Measurements from ENCODE around the gene DERL2. TPM values are rescaled to one million over a fixed set of nuclear protein-coding genes. Genes with fewer than 3 reads are reported as not detected.

Gene DERL2
- polyA plus RNA-seq, 4 donors, result 57.5 to 69.7 (median 61.2) TPM

- Histone ChIP-seq H3K4me3 (ENCODE audit: low read depth in 1 of 3, low read length in 3 of 3) (no peak overlapping the region), H3K27ac (ENCODE audit: low read depth in 1 of 3, low read length in 2 of 3) (no peak overlapping the region), H3K36me3 (ENCODE audit: control insufficient read depth in 3 of 3, insufficient read depth in 2 of 3, low read depth in 1 of 3, low read length in 3 of 3) (no peaks in the 10 kb centered on the region), H3K27me3 (ENCODE audit: control insufficient read depth in 3 of 3, insufficient read depth in 3 of 3, low read length in 3 of 3) (no peaks in the 10 kb centered on the region), H3K9me3 (ENCODE audit: control insufficient read depth in 2 of 2, insufficient read depth in 1 of 2, low read depth in 1 of 2, low read length in 1 of 2) (no peaks in the 10 kb centered on the region), H3K4me1 (ENCODE audit: control insufficient read depth in 3 of 3, insufficient read depth in 2 of 3, low read depth in 1 of 3, low read length in 2 of 3) (no peaks in the 10 kb centered on the region)
- WGBS, 3 donors, result 77 to 88% (median 80%) methylated on average over 9 of the region's 9 CpGs
- DNase-seq, result no peak
- no peak for FAIRE-seq
These were observed 41.7 kb upstream of the DERL2 start for GRCh38 chr17:5527601-5528250.

- no peaks in the 10 kb centered on the region for H3K36me3 ChIP-seq (ENCODE audit: control insufficient read depth in 3 of 3, insufficient read depth in 2 of 3, low read depth in 1 of 3, low read length in 3 of 3)
- no peak for FAIRE-seq
These were observed 41.0 kb upstream of the DERL2 start for GRCh38 chr17:5526821-5527598.

DNA sequence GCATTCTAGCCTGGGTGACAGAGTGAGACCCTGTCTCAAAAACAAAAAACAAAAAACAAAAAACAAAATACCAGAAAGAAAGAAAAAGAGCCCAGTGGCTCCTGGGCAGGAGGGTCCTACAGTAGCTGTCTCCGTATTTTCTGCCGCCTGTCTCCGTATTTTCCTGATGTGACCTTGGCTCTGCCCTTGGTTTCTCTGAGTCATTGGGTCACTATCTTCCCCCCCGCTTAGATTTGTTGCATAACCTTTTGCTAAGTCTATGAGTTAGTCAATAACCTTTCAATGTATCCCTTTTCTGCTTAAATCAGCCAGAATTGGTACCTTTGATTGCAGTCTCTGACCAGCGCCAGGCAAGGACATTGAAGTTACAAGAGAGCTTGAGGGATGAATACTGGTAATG lies 37.3 kb upstream of the DERL2 start:
- no peaks in the 10 kb centered on the region for H3K4me1 ChIP-seq (ENCODE audit: control insufficient read depth in 3 of 3, insufficient read depth in 2 of 3, low read depth in 1 of 3, low read length in 2 of 3)
- 81 to 92% (median 81%) methylated on average over 5 of the region's 5 CpGs for WGBS, 3 donors
- no peak for FAIRE-seq
- DNase-seq, result no peak
- no peaks in the 10 kb centered on the region for H3K27me3 ChIP-seq (ENCODE audit: control insufficient read depth in 3 of 3, insufficient read depth in 3 of 3, low read length in 3 of 3)
- no peak overlapping the region for H3K4me3 ChIP-seq (ENCODE audit: low read depth in 1 of 3, low read length in 3 of 3)
- no peak overlapping the region for H3K27ac ChIP-seq (ENCODE audit: low read depth in 1 of 3, low read length in 2 of 3)
- H3K36me3 ChIP-seq (ENCODE audit: control insufficient read depth in 3 of 3, insufficient read depth in 2 of 3, low read depth in 1 of 3, low read length in 3 of 3), result no peaks in the 10 kb centered on the region
- H3K9me3 ChIP-seq (ENCODE audit: control insufficient read depth in 2 of 2, insufficient read depth in 1 of 2, low read depth in 1 of 2, low read length in 1 of 2), result no peaks in the 10 kb centered on the region

More at GRCh38 chr17:5526821-5527598, 41.0 kb upstream of the DERL2 start:
- no peaks in the 10 kb centered on the region for H3K9me3 ChIP-seq (ENCODE audit: control insufficient read depth in 2 of 2, insufficient read depth in 1 of 2, low read depth in 1 of 2, low read length in 1 of 2)
- no peak overlapping the region for H3K4me3 ChIP-seq (ENCODE audit: low read depth in 1 of 3, low read length in 3 of 3)
- H3K27ac ChIP-seq (ENCODE audit: low read depth in 1 of 3, low read length in 2 of 3), result peak overlapping the region in 2 of 3 donors; percentile 9 to 38
- WGBS, 3 donors, result 56 to 60% (median 59%) methylated on average over 14 of the region's 14 CpGs
- no peaks in the 10 kb centered on the region for H3K27me3 ChIP-seq (ENCODE audit: control insufficient read depth in 3 of 3, insufficient read depth in 3 of 3, low read length in 3 of 3)
- DNase-seq, result peak in 1 of 2 donors; percentile 47
- H3K4me1 ChIP-seq (ENCODE audit: control insufficient read depth in 3 of 3, insufficient read depth in 2 of 3, low read depth in 1 of 3, low read length in 2 of 3), result no peaks in the 10 kb centered on the region

- Histone ChIP-seq H3K4me1 (ENCODE audit: control insufficient read depth in 3 of 3, insufficient read depth in 2 of 3, low read depth in 1 of 3, low read length in 2 of 3) (no peaks in the 10 kb centered on the region), H3K9me3 (ENCODE audit: control insufficient read depth in 2 of 2, insufficient read depth in 1 of 2, low read depth in 1 of 2, low read length in 1 of 2) (no peaks in the 10 kb centered on the region), H3K36me3 (ENCODE audit: control insufficient read depth in 3 of 3, insufficient read depth in 2 of 3, low read depth in 1 of 3, low read length in 3 of 3) (no peaks in the 10 kb centered on the region), H3K27me3 (ENCODE audit: control insufficient read depth in 3 of 3, insufficient read depth in 3 of 3, low read length in 3 of 3) (no peaks in the 10 kb centered on the region), H3K4me3 (ENCODE audit: low read depth in 1 of 3, low read length in 3 of 3) (no peak overlapping the region), H3K27ac (ENCODE audit: low read depth in 1 of 3, low read length in 2 of 3) (no peak overlapping the region)
- DNase-seq (no peak), FAIRE-seq (no peak)
- 88 to 96% (median 95%) methylated on average over 1 of the region's 1 CpG for WGBS, 3 donors
These were observed 36.5 kb upstream of the DERL2 start for GRCh38 chr17:5522476-5522875.

- no peak overlapping the region for H3K4me3 ChIP-seq (ENCODE audit: low read depth in 1 of 3, low read length in 3 of 3)
- H3K9me3 ChIP-seq (ENCODE audit: control insufficient read depth in 2 of 2, insufficient read depth in 1 of 2, low read depth in 1 of 2, low read length in 1 of 2), result no peaks in the 10 kb centered on the region
- FAIRE-seq, result no peak
- H3K4me1 ChIP-seq (ENCODE audit: control insufficient read depth in 3 of 3, insufficient read depth in 2 of 3, low read depth in 1 of 3, low read length in 2 of 3), result no peaks in the 10 kb centered on the region
- peak overlapping the region in 1 of 3 donors; percentile 60 for H3K27ac ChIP-seq (ENCODE audit: low read depth in 1 of 3, low read length in 2 of 3)
- WGBS, 3 donors, result 35 to 56% (median 42%) methylated on average over 5 of the region's 5 CpGs
- no peaks in the 10 kb centered on the region for H3K27me3 ChIP-seq (ENCODE audit: control insufficient read depth in 3 of 3, insufficient read depth in 3 of 3, low read length in 3 of 3)
- no peak for DNase-seq
- H3K36me3 ChIP-seq (ENCODE audit: control insufficient read depth in 3 of 3, insufficient read depth in 2 of 3, low read depth in 1 of 3, low read length in 3 of 3), result no peaks in the 10 kb centered on the region
These were observed 30.2 kb upstream of the DERL2 start for GRCh38 chr17:5516060-5516792.

- Histone ChIP-seq H3K36me3 (ENCODE audit: control insufficient read depth in 3 of 3, insufficient read depth in 2 of 3, low read depth in 1 of 3, low read length in 3 of 3) (no peaks in the 10 kb centered on the region), H3K4me1 (ENCODE audit: control insufficient read depth in 3 of 3, insufficient read depth in 2 of 3, low read depth in 1 of 3, low read length in 2 of 3) (no peaks in the 10 kb centered on the region), H3K27ac (ENCODE audit: low read depth in 1 of 3, low read length in 2 of 3) (no peak overlapping the region), H3K4me3 (ENCODE audit: low read depth in 1 of 3, low read length in 3 of 3) (no peak overlapping the region), H3K27me3 (ENCODE audit: control insufficient read depth in 3 of 3, insufficient read depth in 3 of 3, low read length in 3 of 3) (no peaks in the 10 kb centered on the region), H3K9me3 (ENCODE audit: control insufficient read depth in 2 of 2, insufficient read depth in 1 of 2, low read depth in 1 of 2, low read length in 1 of 2) (no peaks in the 10 kb centered on the region)
- DNase-seq (no peak), FAIRE-seq (no peak)
- WGBS, 3 donors, result 87 to 94% (median 88%) methylated on average over 10 of the region's 10 CpGs
These were observed 29.0 kb upstream of the DERL2 start for GRCh38 chr17:5514976-5515375.

GRCh38 chr17:5513628-5514027 lies 27.6 kb upstream of the DERL2 start:
- WGBS, 3 donors, result 67 to 72% (median 70%) methylated on average over 7 of the region's 7 CpGs
- H3K4me1 ChIP-seq (ENCODE audit: control insufficient read depth in 3 of 3, insufficient read depth in 2 of 3, low read depth in 1 of 3, low read length in 2 of 3), result no peaks in the 10 kb centered on the region
- H3K36me3 ChIP-seq (ENCODE audit: control insufficient read depth in 3 of 3, insufficient read depth in 2 of 3, low read depth in 1 of 3, low read length in 3 of 3), result no peaks in the 10 kb centered on the region
- DNase-seq, result peak in 1 of 2 donors; percentile 20
- H3K9me3 ChIP-seq (ENCODE audit: control insufficient read depth in 2 of 2, insufficient read depth in 1 of 2, low read depth in 1 of 2, low read length in 1 of 2), result no peaks in the 10 kb centered on the region
- FAIRE-seq, result no peak
- H3K27me3 ChIP-seq (ENCODE audit: control insufficient read depth in 3 of 3, insufficient read depth in 3 of 3, low read length in 3 of 3), result no peaks in the 10 kb centered on the region
- H3K4me3 ChIP-seq (ENCODE audit: low read depth in 1 of 3, low read length in 3 of 3), result no peak overlapping the region
- H3K27ac ChIP-seq (ENCODE audit: low read depth in 1 of 3, low read length in 2 of 3), result no peak overlapping the region

DNA sequence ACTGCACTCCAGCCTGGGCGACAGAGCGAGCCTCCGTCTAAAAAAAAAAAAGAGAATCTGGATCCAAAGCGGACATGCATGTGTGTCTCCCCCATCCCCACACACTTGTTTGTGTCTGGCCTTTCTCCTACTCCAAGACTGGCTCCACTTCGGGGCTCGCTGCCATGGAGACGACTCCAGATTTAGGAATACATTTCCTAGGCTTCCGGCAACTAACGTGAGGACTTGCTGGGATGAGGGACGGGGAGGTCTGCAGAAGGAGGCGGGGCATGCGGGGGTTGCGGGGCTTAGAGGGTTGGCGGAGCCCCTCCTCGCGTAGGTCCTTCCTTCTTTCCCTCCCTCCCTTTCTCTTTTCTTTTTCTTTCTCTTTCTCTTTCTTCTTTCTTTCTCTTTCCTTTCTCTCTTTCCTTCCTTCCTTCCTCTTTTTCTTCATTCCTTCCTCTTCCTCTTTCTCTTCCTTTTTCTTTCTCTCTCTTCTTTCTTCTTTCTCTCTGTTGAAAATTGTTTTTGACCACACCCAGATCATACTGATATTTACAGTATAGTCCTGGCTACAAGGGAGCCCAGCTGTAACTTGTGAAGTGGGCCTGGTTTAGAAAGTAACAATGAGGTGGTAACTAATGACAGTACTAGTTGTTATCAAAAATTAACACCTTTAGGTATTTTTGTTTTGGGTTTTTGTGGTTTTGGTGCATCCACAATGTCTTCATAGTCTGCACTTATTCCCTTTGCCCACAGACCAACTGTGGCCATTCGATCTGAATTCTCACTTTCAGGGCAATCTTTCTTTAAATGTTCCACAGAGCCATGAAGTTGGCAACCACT lies 25.6 kb upstream of the DERL2 start:
- H3K4me1 ChIP-seq (ENCODE audit: control insufficient read depth in 3 of 3, insufficient read depth in 2 of 3, low read depth in 1 of 3, low read length in 2 of 3), result no peaks in the 10 kb centered on the region
- DNase-seq, result peak in 1 of 2 donors; percentile 27
- no peaks in the 10 kb centered on the region for H3K36me3 ChIP-seq (ENCODE audit: control insufficient read depth in 3 of 3, insufficient read depth in 2 of 3, low read depth in 1 of 3, low read length in 3 of 3)
- no peaks in the 10 kb centered on the region for H3K27me3 ChIP-seq (ENCODE audit: control insufficient read depth in 3 of 3, insufficient read depth in 3 of 3, low read length in 3 of 3)
- FAIRE-seq, result no peak
- WGBS, 3 donors, result 60 to 73% (median 69%) methylated on average over 14 to 17 of the region's 17 CpGs
- H3K4me3 ChIP-seq (ENCODE audit: low read depth in 1 of 3, low read length in 3 of 3), result no peak overlapping the region
- H3K27ac ChIP-seq (ENCODE audit: low read depth in 1 of 3, low read length in 2 of 3), result no peak overlapping the region
- H3K9me3 ChIP-seq (ENCODE audit: control insufficient read depth in 2 of 2, insufficient read depth in 1 of 2, low read depth in 1 of 2, low read length in 1 of 2), result no peaks in the 10 kb centered on the region

Measured in small intestine (tissue), 7 donors.